Right lung (tissue), 5 donors: ENCODE measurements around the gene NPHP4. TPM values are rescaled to one million over a fixed set of nuclear protein-coding genes. Genes with fewer than 3 reads are reported as not detected.
A peak's percentile ranks its signal among the peaks of the same experiment; 100 is the strongest.
"Not testable (repeated sequence)": the region's sequence is repeated elsewhere in the genome, so short reads cannot be mapped to it uniquely, and the experiment has no call there.

Experiments used
- DNase-seq, 2 donors: peaks; one replicate each; pipeline ENCODE4 v3.0.0-alpha.2; 2013
- polyA plus RNA-seq, 5 donors: library from polyadenylated mRNA; unstranded; fragments of 120-200 nt; gene quantifications; one replicate each; pipeline versions ENCODE4 v1.2.1 to v1.2.3, GENCODE V29; 2013; ENCODE audit warnings: inconsistent platforms in 1 of 5, low replicate concordance in 1 of 5; ENCODE audit not compliant: insufficient read length in 5 of 5, insufficient read depth in 1 of 5

NPHP4 gene
- polyA plus RNA-seq, 5 donors: 7.1 to 12.6 (median 9.9) TPM

DNA sequence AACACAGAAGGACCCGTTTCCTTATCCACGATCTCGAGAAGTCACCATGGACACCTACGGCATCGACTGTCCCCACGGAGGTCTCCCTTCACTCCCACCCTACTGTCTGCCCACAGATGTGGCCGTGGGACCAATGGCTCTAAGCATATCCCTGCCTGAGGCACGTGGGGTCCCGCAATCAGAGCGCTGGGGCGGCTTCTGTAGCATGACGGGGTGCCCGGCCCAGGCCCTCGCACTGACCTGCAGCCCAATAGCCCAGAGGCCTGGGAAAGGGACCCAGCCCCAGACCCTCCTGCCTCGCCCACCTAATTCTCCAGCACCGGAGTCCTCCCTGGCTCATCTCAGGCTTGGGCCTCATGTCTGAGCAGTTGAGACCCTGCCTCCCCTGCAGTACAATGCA is 132.5 kb downstream of the NPHP4 start:
- no peak for DNase-seq

DNA sequence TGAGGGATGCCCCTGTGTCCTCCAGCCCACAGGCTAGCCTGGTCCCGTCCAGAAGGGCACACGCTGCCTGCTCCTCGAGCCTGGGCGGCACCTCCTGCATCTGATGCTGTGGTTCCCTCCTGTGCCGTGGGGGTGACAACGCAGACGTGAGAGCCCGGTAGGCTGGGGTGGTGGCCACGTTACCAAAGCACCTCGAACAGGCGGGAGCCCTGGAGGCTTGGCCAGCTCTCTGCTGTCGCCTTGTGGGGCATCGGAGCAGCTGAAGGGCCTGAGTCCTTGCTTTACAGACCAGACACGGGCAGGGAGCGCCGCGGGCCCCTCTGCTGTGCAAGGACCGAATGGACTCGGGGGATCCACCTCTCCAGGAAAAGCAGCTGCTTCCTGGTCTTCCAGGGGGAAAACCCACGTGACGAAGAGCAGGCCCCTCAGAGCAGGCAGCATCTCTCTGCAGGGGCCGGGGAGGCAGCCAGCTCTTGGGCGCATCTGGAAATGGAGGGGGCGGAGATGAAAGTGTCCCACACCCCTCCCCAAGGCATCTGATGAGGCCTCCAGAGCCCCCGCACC is 133.3 kb downstream of the NPHP4 start:
- no peak for DNase-seq

DNA sequence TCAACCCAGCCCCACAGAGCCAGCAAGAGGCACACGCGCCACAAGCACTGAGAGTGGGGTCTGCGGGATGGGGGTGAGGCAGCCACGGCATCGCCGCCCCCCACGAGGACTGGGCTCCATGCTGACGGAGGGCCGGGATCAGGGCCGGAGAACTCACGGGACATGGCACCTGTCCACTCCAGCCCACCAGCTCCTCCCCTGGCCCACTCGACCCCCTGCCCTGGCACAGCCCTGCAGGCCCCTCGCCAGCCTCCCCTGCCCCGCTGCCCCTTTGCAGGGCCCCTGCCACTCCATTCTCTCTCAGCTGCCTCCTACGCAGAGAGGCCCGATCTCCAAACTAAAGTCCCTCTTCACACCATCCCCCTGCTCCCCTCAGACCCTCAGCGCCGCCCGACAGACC is 134.0 kb downstream of the NPHP4 start:
- DNase-seq: no peak

DNA sequence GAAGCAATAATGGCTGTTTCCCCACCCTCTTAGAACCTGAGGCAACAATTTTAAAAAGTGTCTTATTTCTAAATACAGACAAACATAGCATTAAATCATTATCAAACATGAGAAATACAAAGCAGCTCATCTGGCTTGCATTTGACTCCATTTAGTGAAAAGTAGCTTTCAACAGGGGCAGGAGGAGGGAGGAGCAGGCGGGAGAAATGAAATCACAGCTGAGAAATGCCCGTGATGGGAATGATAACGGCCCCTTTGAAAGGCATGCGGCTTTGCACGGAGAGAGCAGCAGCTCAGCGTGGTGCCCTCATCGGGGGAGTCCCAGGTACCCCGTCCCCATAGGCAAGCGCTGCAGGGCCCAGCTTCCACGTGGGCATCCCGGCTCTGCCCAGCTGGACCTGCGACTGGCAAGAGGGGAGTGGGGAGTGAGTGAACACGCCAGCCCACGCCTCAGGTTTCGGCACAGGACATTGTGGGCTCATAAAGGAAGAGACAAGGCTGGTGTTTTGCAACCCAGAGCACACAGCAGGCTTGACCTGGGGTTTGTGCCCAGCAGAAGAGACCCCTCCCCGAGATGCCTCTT is 134.6 kb downstream of the NPHP4 start:
- no peak for DNase-seq

DNA sequence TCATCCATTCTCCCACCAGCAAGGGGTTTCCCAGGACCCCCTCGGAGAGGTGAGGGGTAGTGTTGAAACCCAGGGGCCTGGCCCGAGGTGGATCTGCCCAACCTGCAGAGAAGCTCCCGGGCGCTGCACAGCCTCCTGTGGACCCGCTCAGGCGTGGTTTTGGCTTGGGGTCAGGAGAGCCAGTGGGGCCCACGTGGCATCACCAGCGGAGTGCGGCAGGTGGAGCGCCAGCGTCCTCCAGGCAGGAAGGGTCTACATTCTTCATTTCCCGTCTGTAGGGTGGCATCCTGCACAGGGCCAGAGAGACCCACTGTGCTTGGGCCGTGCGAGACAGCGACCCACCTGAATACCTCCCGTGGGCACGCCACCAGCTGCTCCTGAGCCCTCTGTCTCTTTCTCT is 135.2 kb downstream of the NPHP4 start:
- no peak for DNase-seq

DNA sequence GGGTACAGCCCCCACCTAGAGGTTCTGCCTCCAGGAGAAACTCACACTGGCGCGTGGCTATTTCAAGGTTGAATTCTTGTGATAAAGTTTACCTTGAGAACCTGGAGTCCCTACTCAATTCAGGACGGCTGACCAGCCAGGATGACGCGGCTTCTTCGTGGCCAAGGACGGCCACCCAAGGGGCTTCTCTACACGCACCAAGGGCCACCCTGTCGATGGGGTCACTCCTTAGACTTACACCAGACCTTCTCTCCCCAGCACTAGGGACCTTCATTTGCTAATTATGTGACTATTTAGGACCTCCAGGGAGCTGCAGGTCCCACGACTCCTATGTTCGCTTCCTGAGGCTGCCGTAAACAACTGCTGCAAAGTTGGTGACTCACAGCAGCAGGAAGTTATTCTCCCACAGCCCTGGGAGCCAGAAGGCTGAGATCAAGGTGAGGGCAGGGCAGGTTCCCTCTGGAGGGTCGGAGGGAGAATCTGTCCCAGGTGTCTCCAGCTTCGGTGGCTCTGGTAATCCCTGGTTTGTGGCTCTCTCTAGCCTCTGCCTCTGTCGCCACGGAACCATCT is 135.9 kb downstream of the NPHP4 start:
- DNase-seq: no peak

DNA sequence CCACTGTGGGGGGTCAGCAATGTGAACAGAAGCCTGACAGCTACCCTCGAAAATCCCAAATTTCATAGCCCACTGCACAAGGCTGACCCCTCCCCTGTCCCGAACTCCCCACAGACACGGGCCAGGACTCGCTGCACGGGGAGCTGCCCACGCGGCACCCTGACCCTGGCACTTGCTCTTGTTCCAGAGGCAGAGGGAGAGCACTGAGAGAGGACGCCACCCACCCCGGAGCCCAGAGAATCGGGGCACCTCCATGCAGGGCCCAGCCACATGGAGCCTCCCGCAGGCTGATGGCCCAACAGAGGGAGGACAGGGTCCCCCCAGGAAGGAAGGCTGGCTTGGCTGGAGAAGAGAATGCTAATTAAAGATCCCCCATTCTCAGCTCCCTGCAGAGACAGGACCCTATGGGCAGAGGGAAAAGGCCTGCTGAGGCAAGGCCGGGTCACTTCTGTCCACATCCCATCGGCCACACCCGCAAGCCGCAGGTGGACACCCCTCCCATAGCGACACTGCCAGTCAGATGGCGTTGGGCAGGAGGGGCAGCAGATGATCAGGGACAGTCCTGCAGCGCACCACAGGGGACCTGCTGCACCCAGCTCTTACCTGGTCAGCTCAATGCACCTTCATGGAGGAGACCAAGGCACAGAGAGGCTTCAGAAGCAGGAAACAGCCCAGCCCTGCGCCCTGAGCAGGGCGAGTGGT is 136.9 kb downstream of the NPHP4 start:
- DNase-seq: no peak

DNA sequence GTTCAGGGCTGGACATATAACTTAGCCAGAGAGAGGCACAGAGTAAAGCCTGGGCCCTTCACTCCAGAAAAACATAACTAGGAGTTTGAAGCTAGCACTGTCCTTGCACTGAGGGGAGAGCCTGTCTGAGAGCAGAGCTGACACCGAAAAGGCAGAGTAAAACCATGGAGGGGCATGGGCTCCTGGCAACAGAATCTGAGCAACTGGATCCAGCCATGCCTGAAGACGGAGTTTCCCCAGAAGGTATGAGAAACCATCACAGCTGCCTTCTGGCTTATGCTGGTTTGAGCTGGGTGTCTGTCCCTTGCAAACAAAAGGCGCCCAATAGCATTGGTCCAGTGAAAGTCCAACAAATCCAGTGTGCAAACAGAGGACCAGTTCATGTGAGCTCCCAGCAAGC is 137.5 kb downstream of the NPHP4 start:
- DNase-seq: no peak

DNA sequence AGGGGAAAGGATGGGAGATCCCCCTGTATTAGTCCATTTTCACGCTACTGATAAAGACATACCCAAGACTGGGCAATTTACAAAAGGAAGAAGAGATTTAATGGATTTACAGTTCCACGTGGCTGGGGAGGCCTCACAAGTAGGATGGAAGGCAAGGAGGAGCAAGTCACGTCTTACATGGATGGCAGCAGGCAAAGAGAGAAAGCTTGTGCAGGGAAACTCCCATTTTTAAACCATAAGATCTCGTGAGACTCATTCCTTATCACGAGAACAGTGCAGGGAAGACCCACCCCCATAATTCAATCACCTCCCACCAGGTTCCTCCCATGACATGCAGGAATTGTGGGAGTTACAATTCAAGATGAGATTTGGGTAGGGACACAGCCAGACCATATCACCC is 138.4 kb downstream of the NPHP4 start:
- DNase-seq: not testable (repeated sequence)

DNA sequence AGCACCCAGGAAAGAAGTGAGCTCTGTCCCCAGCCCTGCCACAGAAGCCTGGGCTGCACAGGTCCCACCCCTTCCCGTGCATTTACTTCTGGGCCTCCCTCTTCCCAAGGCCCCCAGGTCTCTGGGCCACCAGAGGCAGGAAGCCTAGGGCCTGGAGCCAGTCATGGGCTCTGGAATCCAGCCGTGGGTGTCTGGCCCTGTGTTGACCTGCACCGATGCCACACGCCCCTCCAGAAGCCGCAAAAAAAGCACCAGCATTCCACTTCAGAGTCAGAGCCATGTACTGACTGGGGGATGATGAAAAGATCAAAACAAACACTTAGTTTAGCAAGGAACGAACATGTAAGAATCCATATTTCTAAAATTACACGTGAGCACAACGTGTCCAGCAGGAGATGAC is 141.7 kb downstream of the NPHP4 start:
- no peak for DNase-seq

DNA sequence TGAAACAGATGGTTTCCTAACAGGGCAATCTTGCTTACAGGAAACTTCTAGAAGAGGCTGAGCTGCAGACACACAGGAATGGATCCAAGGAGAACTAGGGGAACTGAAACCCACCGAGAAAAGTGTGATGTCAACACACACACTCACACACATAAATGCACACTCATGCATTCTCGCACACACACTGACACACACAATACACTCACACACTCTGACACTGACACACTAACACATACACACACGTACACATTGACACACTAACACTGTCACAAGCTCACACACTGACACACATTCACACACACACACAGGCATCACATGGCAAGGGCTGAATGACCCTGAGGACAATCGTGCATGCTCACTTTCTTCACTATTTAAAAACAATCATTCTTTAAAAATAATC is 142.7 kb downstream of the NPHP4 start:
- DNase-seq: no peak

DNA sequence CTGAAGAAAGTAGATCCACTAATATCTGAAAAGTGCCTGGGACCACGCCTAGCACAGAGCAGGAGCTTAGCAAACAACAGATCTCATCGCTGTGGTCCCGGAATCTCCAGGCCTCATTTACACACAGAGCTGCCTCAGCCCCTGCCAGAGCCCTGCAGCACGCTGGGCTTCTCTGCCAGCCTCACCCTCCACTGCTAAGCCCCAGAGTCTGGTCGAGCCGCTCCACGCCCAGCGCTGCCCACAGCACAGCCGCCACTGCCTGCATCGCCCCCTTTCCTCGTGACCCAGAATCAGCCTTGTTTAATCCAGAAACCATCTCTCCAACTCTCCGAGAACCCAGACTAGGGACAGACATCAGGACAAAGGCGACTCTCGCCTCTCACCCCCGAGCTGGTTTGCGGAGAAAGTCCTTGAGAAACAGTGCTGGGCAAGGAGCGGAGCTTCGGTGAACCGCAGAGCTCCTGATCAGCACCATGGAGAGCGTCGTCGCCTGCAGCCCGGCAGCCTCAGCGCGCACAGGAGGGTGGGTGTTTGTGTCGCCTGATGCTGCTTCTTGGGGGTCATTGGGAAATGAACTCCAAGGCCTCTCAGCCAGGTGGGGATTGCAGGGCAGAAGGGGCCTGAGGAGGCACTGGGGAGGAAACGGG is 145.1 kb downstream of the NPHP4 start:
- DNase-seq: peak; percentile 17 to 34

DNA sequence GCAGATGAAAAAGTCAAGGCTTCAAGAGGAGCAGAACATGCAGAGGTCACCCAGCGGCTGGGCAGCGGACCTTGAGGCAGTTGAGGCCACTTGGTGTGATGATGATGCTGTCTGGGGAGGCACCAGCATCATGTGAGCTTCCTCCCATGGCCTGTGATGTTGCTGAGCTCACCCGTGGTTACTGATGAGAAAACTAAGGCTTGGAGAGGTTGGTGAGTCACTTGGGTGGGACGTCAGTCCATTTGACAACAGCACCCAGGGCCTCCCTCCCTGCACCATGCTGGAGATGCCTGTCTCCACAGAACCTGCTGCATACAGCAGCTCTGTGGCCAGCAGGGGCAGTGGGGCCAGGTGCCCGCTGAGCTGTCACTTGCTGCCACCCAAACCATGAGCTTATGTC is 146.8 kb downstream of the NPHP4 start:
- DNase-seq: no peak

DNA sequence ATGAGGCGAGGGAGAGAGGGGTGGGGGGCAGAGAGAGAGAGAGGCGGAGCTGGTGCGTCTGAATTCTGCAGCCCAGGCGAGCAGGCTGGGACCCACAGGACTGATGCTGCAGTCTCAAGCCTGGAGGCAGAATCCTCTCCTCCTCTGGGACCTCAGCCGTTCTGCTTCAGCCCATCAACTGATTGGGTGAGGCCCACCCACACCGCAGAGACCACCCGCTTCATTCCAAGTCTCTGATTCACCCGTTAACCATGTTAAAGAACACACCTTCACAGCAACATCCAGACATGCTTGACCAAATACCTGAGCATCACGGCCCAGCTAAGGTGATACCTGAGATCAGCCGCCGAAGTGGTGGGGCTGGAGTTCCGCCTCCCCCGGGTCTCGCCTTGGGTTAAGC is 147.8 kb downstream of the NPHP4 start:
- DNase-seq: no peak

DNA sequence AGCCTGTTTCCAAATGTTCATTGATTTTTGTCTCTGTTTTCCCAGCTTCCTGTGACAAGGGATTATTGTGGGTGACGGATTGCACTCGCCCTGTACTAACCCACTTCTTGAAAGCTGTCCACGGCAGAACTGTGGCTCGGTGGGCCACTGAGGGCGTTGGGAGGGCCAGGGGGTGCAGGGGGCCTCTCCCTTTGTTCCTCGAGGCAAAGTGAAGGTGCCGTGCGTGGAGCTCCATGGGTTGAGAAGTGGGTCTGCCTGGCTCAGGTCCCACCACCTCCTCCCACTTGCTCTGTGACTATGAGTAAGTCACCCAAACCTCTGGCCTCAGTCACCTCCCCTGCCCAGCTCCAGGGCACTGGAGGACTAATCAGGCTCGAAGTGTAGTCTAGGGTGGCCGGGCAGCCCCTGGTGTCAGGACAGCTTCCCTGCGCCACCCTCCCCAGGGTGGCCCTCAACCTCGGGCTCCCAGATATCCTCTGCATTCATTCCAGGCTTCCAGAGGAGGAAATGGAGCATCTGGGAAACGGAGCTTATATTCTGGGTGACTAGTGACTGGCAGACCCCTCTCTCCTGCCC is 148.6 kb downstream of the NPHP4 start:
- DNase-seq: no peak

DNA sequence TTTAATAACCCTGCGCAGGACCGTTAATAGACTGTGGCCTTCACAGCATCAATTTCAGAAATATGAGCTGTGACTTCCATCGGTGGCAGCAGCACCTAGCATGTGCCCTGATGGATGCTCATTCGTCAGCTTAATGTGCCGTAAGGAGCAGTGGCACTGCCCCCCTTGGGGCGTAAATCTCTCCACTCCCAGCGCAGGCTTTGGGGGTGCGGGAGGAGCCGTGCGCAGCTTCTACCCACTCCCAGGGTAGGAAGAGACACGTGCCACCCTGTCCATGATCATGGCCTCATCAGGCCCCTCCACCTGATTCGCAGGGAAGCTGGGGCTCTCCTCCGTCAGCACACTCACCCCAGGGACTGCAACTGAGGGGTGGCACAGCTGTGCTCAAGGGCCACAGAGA is 149.5 kb downstream of the NPHP4 start:
- no peak for DNase-seq

DNA sequence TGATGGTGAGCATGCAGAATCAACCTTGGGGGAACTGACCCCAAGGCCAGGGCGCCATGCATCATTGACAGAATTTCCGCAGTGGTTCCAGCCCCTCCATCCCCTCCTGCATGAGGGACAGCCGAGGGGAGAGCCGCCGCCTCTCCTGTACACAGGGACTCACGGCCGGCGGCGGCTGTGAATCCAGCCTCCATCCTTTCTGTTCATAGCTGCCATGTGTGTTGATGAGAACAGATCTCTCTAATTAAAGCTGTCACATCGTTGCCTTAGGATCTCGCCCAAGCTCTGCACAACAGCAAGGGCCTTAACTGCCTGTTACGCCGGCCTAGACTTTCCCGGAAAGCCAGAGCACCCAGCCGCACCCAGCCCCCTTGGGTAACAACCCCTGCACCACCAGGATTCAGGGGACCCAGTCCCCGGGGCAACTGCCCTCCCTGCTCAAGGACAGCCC is 151.6 kb downstream of the NPHP4 start:
- DNase-seq: no peak

DNA sequence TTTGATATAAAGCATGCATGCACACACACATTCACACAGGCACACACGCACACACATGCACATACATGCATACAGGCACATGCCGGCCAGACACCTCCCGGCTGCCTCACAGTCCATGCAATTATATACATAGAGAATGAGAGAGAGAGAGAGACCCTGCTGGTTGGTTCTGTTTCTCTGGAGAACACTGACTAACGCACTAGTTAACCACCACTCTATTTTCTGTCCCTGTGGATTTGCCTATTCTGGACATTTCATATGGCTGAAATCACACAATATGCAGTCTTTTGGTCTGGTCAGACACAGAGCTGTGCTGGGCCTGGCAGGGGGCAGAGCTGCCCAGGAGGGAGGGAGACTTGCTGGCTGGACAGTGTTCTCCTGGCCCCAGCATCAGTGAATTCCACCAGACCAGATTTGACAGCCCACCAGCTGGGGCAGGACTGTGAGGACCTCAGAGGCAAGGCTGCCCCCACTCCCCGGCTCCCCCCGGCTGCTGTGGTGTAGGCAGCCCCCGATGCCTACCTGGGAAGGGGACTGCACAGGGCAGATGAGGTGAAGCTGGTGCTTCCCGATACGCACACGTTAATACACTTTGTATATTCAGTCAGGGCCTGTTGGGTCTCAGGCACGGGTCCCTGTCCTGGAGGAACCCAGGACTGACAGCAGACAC is 152.2 kb downstream of the NPHP4 start:
- no peak for DNase-seq

DNA sequence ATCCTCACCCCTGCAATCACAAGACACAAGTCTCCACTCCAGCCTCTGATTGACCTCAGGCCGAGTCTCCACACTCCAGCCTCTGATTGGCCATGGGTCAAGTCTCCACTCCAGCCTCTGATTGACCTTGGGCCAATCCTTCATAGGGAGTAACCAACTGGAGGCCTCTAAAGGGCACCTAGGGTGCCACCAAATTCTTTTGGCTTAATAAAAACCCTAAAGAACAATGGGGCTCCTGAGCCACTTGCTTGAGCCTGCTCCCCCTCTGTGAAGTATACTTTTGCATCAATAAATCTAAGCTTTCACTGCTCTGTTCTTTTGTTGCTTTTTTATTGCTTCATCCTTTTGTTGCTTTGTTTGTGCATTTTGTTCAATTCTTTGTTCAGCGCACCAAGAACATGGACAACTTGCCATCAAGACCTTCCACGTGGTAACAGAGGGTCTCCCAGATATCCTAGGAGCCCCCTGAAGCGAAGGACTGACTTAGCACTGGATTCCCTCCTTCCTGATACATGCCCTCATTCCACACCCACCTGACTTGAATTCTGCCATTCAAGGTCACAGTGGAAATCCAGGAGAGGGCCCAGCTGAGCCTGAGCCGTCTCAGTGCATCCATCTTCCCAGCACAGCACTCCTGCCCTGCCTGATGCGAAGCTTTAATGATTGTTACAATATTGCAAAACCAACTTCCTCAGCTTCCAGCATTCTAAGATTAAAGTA is 152.9 kb downstream of the NPHP4 start:
- no peak for DNase-seq

DNA sequence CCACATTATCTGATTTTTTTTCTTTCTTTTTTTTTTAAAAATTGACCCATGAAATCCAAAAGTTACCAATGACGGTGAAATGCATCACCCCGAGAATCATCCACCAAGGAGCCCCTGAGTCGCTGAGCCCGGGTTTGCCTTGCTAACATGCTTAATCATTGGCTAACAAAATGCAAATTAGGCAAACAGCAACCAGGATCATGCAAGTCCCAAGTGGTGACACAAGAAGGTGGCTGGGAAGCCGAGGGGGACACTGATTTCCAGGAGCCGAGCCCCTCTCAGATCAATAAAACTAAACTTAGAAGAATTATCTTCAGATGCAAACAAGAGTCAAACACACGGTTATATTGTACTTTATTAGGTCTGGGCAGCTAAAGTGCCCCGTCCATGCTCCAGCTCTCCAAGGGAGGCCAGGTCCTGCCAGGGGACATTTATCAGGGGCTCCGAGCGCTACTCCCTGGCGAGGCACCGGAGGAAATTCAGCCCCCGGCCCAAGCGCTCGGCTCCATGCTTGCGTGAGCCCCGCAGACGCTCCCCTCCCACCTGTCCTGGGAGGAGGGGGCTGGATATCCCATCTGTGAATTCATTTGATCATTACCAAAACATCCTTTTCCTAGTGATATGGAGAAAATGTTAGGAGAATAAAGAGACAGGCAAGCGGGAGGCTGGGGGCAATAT is 154.1 kb downstream of the NPHP4 start:
- DNase-seq: no peak
